GM18861 (cell line): Measurements from ENCODE around the gene KCNH8.

ENCODE experiments used
- ATAC-seq: cut with Tn5 transposase; IDR thresholded peaks from one replicate; pipeline ENCODE4 v1.9.1; 2021; ENCODE audit not compliant: unreplicated experiment

KCNH8 gene

GRCh38 chr3:19248143-19248542 lies 99.8 kb downstream of the KCNH8 start:
- ATAC-seq = no peak

- no peak for ATAC-seq
These were observed 100.5 kb downstream of the KCNH8 start for GRCh38 chr3:19248767-19249166.

GRCh38 chr3:19250959-19251610 lies 102.8 kb downstream of the KCNH8 start:
- no peak for ATAC-seq

GRCh38 chr3:19254189-19254588 lies 105.9 kb downstream of the KCNH8 start:
- ATAC-seq = no peak

GRCh38 chr3:19254784-19255338 lies 106.6 kb downstream of the KCNH8 start:
- no peak for ATAC-seq

GRCh38 chr3:19256313-19256712 lies 108.0 kb downstream of the KCNH8 start:
- no peak for ATAC-seq

- ATAC-seq = no peak
These were observed 115.3 kb downstream of the KCNH8 start for GRCh38 chr3:19263606-19264005.

GRCh38 chr3:19264424-19264823 lies 116.1 kb downstream of the KCNH8 start:
- no peak for ATAC-seq

GRCh38 chr3:19267040-19267439 lies 118.7 kb downstream of the KCNH8 start:
- no peak for ATAC-seq

GRCh38 chr3:19270481-19270880 lies 122.2 kb downstream of the KCNH8 start:
- no peak for ATAC-seq

GRCh38 chr3:19272296-19272695 lies 124.0 kb downstream of the KCNH8 start:
- no peak for ATAC-seq

GRCh38 chr3:19273091-19273490 lies 124.8 kb downstream of the KCNH8 start:
- no peak for ATAC-seq

- no peak for ATAC-seq
These were observed 126.3 kb downstream of the KCNH8 start for GRCh38 chr3:19274576-19274975.

GRCh38 chr3:19284974-19285373 lies 136.7 kb downstream of the KCNH8 start:
- no peak for ATAC-seq

GRCh38 chr3:19293295-19293694 lies 145.0 kb downstream of the KCNH8 start:
- ATAC-seq = no peak

- no peak for ATAC-seq
These were observed 146.9 kb downstream of the KCNH8 start for GRCh38 chr3:19295208-19295607.

GRCh38 chr3:19331931-19332330 lies 183.6 kb downstream of the KCNH8 start:
- no peak for ATAC-seq

- ATAC-seq = no peak
These were observed 185.8 kb downstream of the KCNH8 start for GRCh38 chr3:19334120-19334519.

- no peak for ATAC-seq
These were observed 190.5 kb downstream of the KCNH8 start for GRCh38 chr3:19338769-19339168.

- no peak for ATAC-seq
These were observed 194.1 kb downstream of the KCNH8 start for GRCh38 chr3:19342389-19342788.

- no peak for ATAC-seq
These were observed 198.4 kb downstream of the KCNH8 start for GRCh38 chr3:19346759-19347158.

GRCh38 chr3:19347671-19348070 lies 199.4 kb downstream of the KCNH8 start:
- ATAC-seq = no peak

- ATAC-seq = no peak
These were observed 200.2 kb downstream of the KCNH8 start for GRCh38 chr3:19348500-19348899.
